ELF-1 (cell line): ENCODE data around the gene CASZ1.

ENCODE experiments used
- DNase-seq: peaks from one replicate; pipeline ENCODE4 v3.0.0-alpha.2; 2016; ENCODE audit warnings: low read depth, low spot score

CASZ1 gene

GRCh38 chr1:10637834-10638558 is 158.4 kb downstream of the CASZ1 start:
- DNase-seq = no peak

DNA sequence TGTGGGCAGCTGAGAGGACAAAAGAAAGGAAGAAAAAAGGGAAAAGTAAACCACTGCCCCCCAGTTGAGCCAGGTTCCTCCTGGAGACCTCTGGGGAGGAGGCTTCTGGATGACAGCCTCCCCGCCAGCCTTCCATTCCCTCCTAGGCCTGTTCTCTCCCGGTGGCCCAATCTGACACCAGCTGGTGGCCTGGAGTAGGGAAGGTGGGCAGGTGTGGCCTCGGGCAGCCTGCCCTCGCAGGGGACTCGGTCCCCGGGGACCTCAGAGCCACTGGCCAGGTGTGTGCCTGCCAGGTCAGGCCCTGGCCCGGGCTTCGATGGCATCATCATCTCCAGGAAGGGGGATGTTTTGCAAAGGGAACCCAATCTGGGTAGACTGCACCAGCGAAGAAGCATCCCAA is 159.0 kb downstream of the CASZ1 start:
- DNase-seq = no peak

GRCh38 chr1:10635992-10636391 is 160.5 kb downstream of the CASZ1 start:
- DNase-seq = no peak

DNA sequence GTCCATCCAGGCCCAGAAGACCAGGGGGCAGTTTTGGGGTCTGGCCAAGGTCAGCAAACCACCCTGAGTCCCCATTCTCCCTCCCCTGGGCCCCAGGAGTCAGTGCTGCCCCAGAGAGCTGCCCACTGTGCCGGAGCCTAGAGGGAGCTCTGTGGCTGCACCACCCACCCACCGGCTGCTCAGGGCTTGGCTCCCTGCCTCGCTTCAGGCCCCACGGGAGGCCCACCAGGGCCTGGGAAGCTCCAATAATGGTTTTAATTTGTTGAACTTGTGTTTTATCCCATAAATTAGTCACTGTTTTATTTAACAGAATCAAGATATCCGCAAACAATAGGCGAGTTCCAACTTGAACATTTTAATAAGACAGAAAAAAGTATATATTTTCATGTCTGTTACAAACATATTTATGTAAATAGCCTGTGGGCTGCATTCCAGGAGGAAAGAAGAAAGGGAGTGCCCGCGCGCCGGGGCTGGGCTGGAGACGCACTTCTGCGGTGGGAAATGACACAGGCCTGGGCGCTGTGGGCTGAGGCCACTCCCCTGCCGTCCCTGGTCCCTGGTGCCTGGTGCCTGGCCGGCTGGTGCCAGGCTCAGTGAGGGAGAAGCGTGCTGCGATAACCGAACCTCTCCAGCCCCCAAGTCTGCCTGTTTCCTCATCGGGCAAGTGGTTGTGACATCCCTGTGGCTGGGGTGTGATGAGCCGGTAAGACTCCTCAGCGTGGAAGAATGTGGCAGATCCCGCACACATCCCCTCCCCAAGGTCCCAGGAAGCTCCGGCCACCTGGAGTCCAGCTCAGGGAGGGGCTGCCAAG is 161.2 kb downstream of the CASZ1 start:
- no peak for DNase-seq

DNA sequence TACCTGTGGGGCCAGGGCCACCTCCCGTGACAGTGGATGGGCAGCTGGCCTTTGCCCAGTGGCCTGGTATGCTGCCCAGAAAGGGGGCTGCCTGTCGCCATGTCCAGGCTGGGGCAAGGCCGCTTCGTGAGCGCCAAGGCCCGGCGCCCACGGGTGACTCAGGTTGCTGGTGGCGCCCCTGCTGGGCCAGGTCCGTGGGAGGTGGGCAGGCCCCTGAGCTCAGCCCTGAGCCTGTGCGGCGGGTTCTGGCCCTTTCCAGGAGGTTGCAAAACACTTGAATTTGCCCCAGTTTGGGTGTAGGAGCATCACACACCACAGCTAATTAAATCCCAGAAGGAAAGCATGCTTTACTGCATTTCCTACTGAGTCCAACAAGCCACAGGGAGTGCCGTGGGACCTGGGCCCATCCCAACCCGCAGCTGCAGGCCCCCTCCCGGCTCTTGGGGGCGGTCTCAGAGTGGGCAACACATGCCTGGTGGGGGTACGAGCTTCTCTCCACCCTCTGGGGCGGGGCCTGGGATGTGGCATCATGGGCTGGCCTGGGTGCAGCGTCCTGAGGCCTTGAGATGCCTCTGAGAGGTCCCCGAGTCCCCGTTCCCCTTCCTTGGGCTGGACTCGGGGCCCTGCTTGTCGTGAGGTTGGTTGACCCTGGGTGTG is 161.9 kb downstream of the CASZ1 start:
- no peak for DNase-seq

GRCh38 chr1:10634075-10634427 is 162.4 kb downstream of the CASZ1 start:
- no peak for DNase-seq

GRCh38 chr1:10633416-10633815 is 163.0 kb downstream of the CASZ1 start:
- no peak for DNase-seq

- no peak for DNase-seq
Observed at GRCh38 chr1:10632691-10633090, 163.8 kb downstream of the CASZ1 start.

GRCh38 chr1:10631811-10632593 is 164.4 kb downstream of the CASZ1 start:
- peak; percentile 72 for DNase-seq

DNA sequence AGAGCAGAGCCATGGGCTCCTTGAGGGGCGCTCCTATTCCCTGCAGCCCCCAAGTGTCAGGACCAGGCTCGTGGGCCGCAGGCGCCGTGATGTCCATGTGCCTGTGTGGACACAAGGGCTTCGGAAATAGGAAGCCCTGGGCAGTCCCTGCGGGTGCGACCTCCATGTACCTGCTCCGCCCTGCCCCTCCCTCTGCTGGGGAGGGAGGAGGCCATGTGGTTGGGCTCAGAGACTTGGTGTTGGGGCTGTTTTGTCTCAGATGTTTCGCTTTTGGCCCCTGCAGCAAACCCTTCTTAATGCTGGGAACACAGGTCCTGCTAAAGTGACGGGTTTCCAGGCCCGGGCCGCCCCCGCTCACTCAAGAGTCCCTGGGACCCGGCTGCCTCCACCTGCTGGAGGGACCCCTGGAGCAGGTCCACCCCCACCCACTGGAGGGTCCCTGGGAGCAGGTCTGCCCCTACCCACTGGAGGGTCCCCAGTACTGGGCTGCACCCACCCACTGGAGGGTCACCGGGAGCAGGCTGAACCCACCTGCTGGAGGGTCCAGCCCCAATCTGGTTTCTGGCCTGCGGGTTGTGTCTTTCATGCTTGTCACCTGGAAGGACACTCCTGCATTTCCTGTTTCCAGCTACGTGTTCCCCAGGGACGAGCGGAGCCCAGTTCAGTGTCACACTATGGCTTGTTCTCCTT is 165.2 kb downstream of the CASZ1 start:
- DNase-seq = peak; percentile 83

- no peak for DNase-seq
Observed at GRCh38 chr1:10630661-10631120, 165.8 kb downstream of the CASZ1 start.

- DNase-seq = peak; percentile 75
Observed at GRCh38 chr1:10629816-10630571, 166.5 kb downstream of the CASZ1 start.

GRCh38 chr1:10629091-10629815 is 167.2 kb downstream of the CASZ1 start:
- DNase-seq = no peak

DNA sequence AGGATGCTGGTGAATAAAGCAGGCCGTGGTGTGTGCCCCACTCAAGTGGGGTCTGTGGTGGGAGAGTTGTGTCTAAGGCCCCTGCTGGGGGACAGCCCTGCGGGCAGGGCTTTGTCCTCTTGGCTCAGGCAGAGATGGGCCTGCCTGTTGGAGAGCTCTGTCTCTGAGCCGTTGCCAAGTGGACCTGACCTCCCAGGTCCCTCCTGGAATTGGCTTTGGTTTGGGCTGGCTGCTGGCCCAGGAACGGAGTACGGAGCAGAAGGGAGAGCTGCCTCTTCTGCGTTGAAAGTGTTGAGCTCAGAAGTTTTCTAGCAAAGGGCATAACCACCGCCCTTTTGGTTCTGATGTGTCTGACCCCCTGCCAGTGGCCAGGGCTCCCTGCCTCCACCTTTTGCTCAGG is 167.8 kb downstream of the CASZ1 start:
- no peak for DNase-seq

- DNase-seq = no peak
Observed at GRCh38 chr1:10626791-10627410, 169.5 kb downstream of the CASZ1 start.

DNA sequence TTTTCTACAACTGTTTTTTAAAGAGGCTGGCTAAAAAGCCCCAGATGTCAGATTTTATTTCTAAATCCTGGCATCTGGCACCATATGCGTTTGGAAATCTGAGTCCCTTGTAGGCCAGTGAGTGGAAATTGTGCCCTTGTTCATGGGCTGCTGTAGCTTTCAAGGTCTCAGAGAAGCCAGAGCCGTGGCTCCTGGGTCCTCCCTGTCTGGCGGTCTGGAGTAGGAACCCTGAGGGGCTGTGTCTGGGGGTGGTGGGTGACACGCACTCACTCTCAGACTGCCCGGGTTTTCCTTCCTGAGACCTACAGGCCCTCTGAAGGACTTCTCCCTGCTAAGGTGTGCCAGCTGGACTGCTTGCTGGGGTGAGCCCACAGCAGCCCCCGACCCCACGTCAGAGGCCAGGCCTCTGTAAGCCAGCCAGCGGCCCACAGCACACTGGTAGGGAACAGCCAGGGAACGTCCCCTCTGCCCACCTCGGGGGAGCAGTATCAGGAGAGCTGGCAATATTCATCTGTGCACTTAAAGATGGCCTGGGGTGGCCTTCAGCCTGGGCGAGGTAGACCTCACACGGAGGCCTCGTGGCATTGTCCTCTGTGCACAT is 170.2 kb downstream of the CASZ1 start:
- no peak for DNase-seq

DNA sequence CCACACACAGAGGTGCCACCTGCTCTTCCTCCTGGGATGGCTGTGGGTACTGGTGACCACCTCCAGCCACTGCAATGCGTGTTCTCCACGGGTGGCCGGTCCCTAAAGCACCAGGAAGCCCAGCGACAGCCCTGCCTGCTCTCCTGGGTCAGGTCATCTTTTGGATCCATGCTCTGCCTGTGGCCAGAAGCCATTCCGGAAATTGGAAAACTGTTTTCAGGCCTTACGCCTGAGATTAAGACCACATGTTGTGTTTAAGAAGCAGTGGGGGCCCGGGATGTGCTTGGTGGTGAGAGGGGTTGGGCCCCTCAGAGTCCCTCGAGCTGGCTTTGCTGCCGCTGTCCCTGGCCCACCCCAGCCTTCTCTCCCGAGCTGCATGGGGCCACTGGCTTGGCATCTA is 170.9 kb downstream of the CASZ1 start:
- DNase-seq = no peak

- DNase-seq = no peak
Observed at GRCh38 chr1:10625076-10625475, 171.4 kb downstream of the CASZ1 start.
